HepG2 (cell line): Measurements from ENCODE around the gene ALOX12. TPM values are rescaled to one million over a fixed set of nuclear protein-coding genes. Genes with fewer than 3 reads are reported as not detected.

ENCODE experiments used
- E2F2 ChIP-seq: sonication (generic); formaldehyde crosslinking; IDR thresholded peaks from 2 replicates; pipeline ENCODE4 v1.4.0; 2020; ENCODE audit warnings: missing genetic modification reagents, borderline replicate concordance
- FOXK2 ChIP-seq: fragments of 450-650 bp; IDR thresholded peaks from 2 replicates; pipeline ENCODE4 v1.6.1; 2016
- FOXP1 ChIP-seq, 2 experiments: fragments of 450-650 bp in 1 of 2; IDR thresholded peaks; 2 replicates each; pipeline ENCODE4 v1.6.1; 2017 to 2018; ENCODE audit warnings: antibody characterized with exemption in 1 of 2
- KLF15 ChIP-seq: sonication (generic); formaldehyde crosslinking; IDR thresholded peaks from 2 replicates; pipeline ENCODE4 v1.8.1; 2023; ENCODE audit warnings: borderline replicate concordance, mild to moderate bottlenecking, inconsistent platforms, missing genetic modification reagents, mixed read lengths
- MTF1 ChIP-seq: sonication (generic); formaldehyde crosslinking; IDR thresholded peaks from 2 replicates; pipeline ENCODE4 v1.5.0; 2020; ENCODE audit warnings: missing genetic modification reagents
- PATZ1 ChIP-seq: sonication (generic); formaldehyde crosslinking; IDR thresholded peaks from 2 replicates; pipeline ENCODE4 v1.4.0; 2020; ENCODE audit warnings: missing genetic modification reagents
- RBM39 ChIP-seq: fragments of 200-400 bp; formaldehyde crosslinking; IDR thresholded peaks from one replicate; pipeline ENCODE4 v1.6.1; 2018; ENCODE audit warnings: antibody characterized with exemption, mild to moderate bottlenecking, low read depth, low read length; ENCODE audit not compliant: poor library complexity, severe bottlenecking
- TFAP4 ChIP-seq: sonication (generic); IDR thresholded peaks from 2 replicates; pipeline ENCODE4 v1.6.1; 2016; ENCODE audit warnings: low read depth, borderline replicate concordance
- TFDP2 ChIP-seq: sonication (generic); formaldehyde crosslinking; IDR thresholded peaks from 2 replicates; pipeline ENCODE4 v1.4.0; 2020; ENCODE audit warnings: missing genetic modification reagents
- THAP11 ChIP-seq: IDR thresholded peaks from 2 replicates; pipeline ENCODE4 v1.6.1; 2016; ENCODE audit warnings: missing biosample characterization, missing genetic modification reagents
- YY1 ChIP-seq: IDR thresholded peaks from 2 replicates; pipeline ENCODE4 v1.6.1; 2011; ENCODE audit warnings: low read length, low read depth, moderate library complexity, mild to moderate bottlenecking; ENCODE audit not compliant: insufficient read depth, insufficient replicate concordance
- ZBTB3 ChIP-seq: sonication (generic); formaldehyde crosslinking; IDR thresholded peaks from 2 replicates; pipeline ENCODE4 v1.4.0; 2020; ENCODE audit warnings: low read depth, mild to moderate bottlenecking, moderate library complexity, missing genetic modification reagents, borderline replicate concordance
- ZFP91 ChIP-seq: sonication (generic); formaldehyde crosslinking; IDR thresholded peaks from 2 replicates; pipeline ENCODE4 v1.9.0; 2022; ENCODE audit warnings: missing genetic modification reagents, mild to moderate bottlenecking, borderline replicate concordance
- ZFY ChIP-seq: sonication (generic); formaldehyde crosslinking; IDR thresholded peaks from 2 replicates; pipeline ENCODE4 v1.4.0; 2020; ENCODE audit warnings: missing genetic modification reagents
- ZFYVE20 ChIP-seq: sonication (generic); formaldehyde crosslinking; IDR thresholded peaks from 2 replicates; pipeline ENCODE4 v1.8.0; 2023; ENCODE audit warnings: low read depth, mild to moderate bottlenecking, moderate library complexity, missing genetic modification reagents, borderline replicate concordance
- ZNF441 ChIP-seq: sonication (generic); formaldehyde crosslinking; IDR thresholded peaks from 2 replicates; pipeline ENCODE4 v1.7.0; 2021; ENCODE audit warnings: missing genetic modification reagents, borderline replicate concordance
- ZNF761 ChIP-seq: sonication (generic); formaldehyde crosslinking; conservative IDR thresholded peaks from 2 replicates; pipeline ENCODE4 v1.4.0; 2020; ENCODE audit warnings: mild to moderate bottlenecking, missing genetic modification reagents
- ZNF816 ChIP-seq: sonication (generic); formaldehyde crosslinking; IDR thresholded peaks from 2 replicates; pipeline ENCODE4 v1.8.0; 2022; ENCODE audit warnings: missing genetic modification reagents, mild to moderate bottlenecking, borderline replicate concordance
- ZSCAN21 ChIP-seq: sonication (generic); formaldehyde crosslinking; IDR thresholded peaks from 2 replicates; pipeline ENCODE4 v1.8.0; 2022; ENCODE audit warnings: mild to moderate bottlenecking, missing genetic modification reagents, moderate library complexity, borderline replicate concordance
- polyA plus RNA-seq, 8 experiments: library from polyadenylated mRNA; depleted of rRNA in 3 of 8; stranded (reverse) in 7 of 8; unstranded in 1 of 8; fragments of >200 nt; fragmentation: Illumina TruSeq in 4 of 8; extraction: Trizol in 4 of 8; gene quantifications; 2 replicates each; pipeline versions ENCODE4 v1.2.1 to v1.2.3, GENCODE V29; 2011 to 2016; ENCODE audit warnings: low read depth in 4 of 8, missing spikeins in 1 of 8, mixed read lengths in 1 of 8; ENCODE audit not compliant: insufficient read depth in 1 of 8
- total RNA-seq, 5 experiments: library from RNA; depleted of rRNA; stranded (reverse); fragments of >200 nt; fragmentation: Illumina TruSeq; extraction: Trizol; gene quantifications; 2 replicates each; pipeline ENCODE4 v1.2.3, GENCODE V29; 2016; ENCODE audit warnings: low read depth in 1 of 5

Gene ALOX12
- total and polyA plus RNA-seq, 2 of the 13 experiments (the other 11 are each of a cell fraction or from before 2014, with no cell fraction given): not detected

GRCh38 chr17:7020894-7021664, 25.2 kb downstream of the ALOX12 start (continued):
- no peak for TF ChIP-seq ZFP91
- TF ChIP-seq E2F2 (CRISPR knock-in tag): 0 out of 2 replicates have a peak, but pooled peaks have one; percentile 36
- no peak for TF ChIP-seq ZSCAN21 (CRISPR knock-in tag)
- TF ChIP-seq FOXK2: no peak
- TF ChIP-seq ZBTB3 (CRISPR knock-in tag): no peak
- 0 out of 2 replicates have a peak, but pooled peaks have one; percentile 12 for TF ChIP-seq PATZ1 (CRISPR knock-in tag)
- TF ChIP-seq KLF15 (CRISPR knock-in tag): no peak
- TF ChIP-seq ZNF761 (CRISPR knock-in tag): no peak
- TF ChIP-seq TFDP2 (CRISPR knock-in tag): no peak
- TF ChIP-seq YY1: peak; percentile 60
- TF ChIP-seq ZNF441 (CRISPR knock-in tag): no peak
- no peak for TF ChIP-seq RBM39
- TF ChIP-seq MTF1: no peak
- TF ChIP-seq ZFYVE20 (CRISPR knock-in tag): no peak
- TF ChIP-seq TFAP4: peak; percentile 34; the same call in 1 of the 2 replicates
- TF ChIP-seq THAP11: no peak
- no peak for TF ChIP-seq FOXP1 (IDR thresholded peaks at IDR 0.05)
- TF ChIP-seq FOXP1 (CRISPR knock-in tag; IDR thresholded peaks at IDR 0.05): no peak
- TF ChIP-seq ZNF816: no peak
- 0 out of 2 replicates have a peak, but pooled peaks have one; percentile 24 for TF ChIP-seq ZFY
